Neural cell (in vitro differentiated cells): ENCODE measurements around the gene TFCP2L1. TPM values are rescaled to one million over a fixed set of nuclear protein-coding genes. Genes with fewer than 3 reads are reported as not detected.

Experiments used
- H2AFZ ChIP-seq: fragments of 200-600, 300-800 bp; sonication (generic), shearing (Covaris generic); 2 replicates; pipeline ENCODE4 v1.6.0; 2014; ENCODE audit warnings: low read depth, mild to moderate bottlenecking, antibody characterized with exemption, low read length, moderate library complexity
- H3F3A ChIP-seq: fragments of 200-600 bp; shearing (Covaris generic); 2 replicates; pipeline ENCODE4 v1.6.1; 2016; ENCODE audit warnings: mild to moderate bottlenecking, moderate library complexity, mixed read lengths, antibody characterized with exemption, low read length; ENCODE audit not compliant: insufficient read depth, poor library complexity, severe bottlenecking
- H3K27ac ChIP-seq: fragments of 200-600, 300-800 bp; sonication (generic), shearing (Covaris generic); 2 replicates; pipeline ENCODE4 v1.5.1; 2014; ENCODE audit warnings: mild to moderate bottlenecking, low read length, moderate library complexity
- H3K27me3 ChIP-seq: fragments of 300-800, 200-600 bp; sonication (generic), shearing (Covaris generic); 2 replicates; pipeline ENCODE4 v1.6.0; 2014; ENCODE audit warnings: mild to moderate bottlenecking, low read depth, low read length, moderate library complexity; ENCODE audit not compliant: insufficient read depth
- H3K36me3 ChIP-seq: fragments of 300-800, 200-600 bp; sonication (generic), shearing (Covaris generic); 2 replicates; pipeline ENCODE4 v1.5.1; 2014; ENCODE audit warnings: mild to moderate bottlenecking, antibody characterized with exemption, low read length, moderate library complexity; ENCODE audit not compliant: insufficient read depth
- H3K4me2 ChIP-seq: fragments of 300-800, 200-600 bp; sonication (generic), shearing (Covaris generic); 2 replicates; pipeline ENCODE4 v1.6.0; 2014; ENCODE audit warnings: mild to moderate bottlenecking, low read length
- H3K4me3 ChIP-seq: fragments of 300-800, 200-600 bp; sonication (generic), shearing (Covaris generic); 2 replicates; pipeline ENCODE4 v1.5.1; 2014; ENCODE audit warnings: mild to moderate bottlenecking, low read length, moderate library complexity
- H3K79me2 ChIP-seq: fragments of 200-600 bp; shearing (Covaris generic); replicated peaks from 2 replicates; pipeline ENCODE4 v1.6.0; 2014; ENCODE audit warnings: mild to moderate bottlenecking, low read length, moderate library complexity; ENCODE audit not compliant: insufficient read depth
- H3K9ac ChIP-seq: fragments of 300-800, 200-600 bp; sonication (generic), shearing (Covaris generic); 2 replicates; pipeline ENCODE4 v1.6.1; 2016; ENCODE audit warnings: mild to moderate bottlenecking, low read length, mixed read lengths
- H3K9me2 ChIP-seq: fragments of 200-600 bp; shearing (Covaris generic); 2 replicates; pipeline ENCODE4 v1.6.1; 2016; ENCODE audit warnings: mild to moderate bottlenecking, low read length, mixed read lengths; ENCODE audit not compliant: insufficient read depth
- H3K9me3 ChIP-seq: fragments of 200-600, 300-800 bp; sonication (generic), shearing (Covaris generic); 2 replicates; pipeline ENCODE4 v1.6.1; 2016; ENCODE audit warnings: mild to moderate bottlenecking, mixed run types, low read length, moderate library complexity, mixed read lengths
- H4K20me1 ChIP-seq: fragments of 200-600 bp; shearing (Covaris generic); 2 replicates; pipeline ENCODE4 v1.6.1; 2016; ENCODE audit warnings: mild to moderate bottlenecking, mixed run types; ENCODE audit not compliant: insufficient read depth
- CTCF ChIP-seq: fragments of 450-650 bp; IDR thresholded peaks from 2 replicates; pipeline ENCODE4 v1.5.1; 2014; ENCODE audit warnings: antibody characterized with exemption, mild to moderate bottlenecking, moderate library complexity; ENCODE audit not compliant: poor library complexity, severe bottlenecking
- EP300 ChIP-seq: fragments of 450-650 bp; conservative IDR thresholded peaks from 2 replicates; pipeline ENCODE4 v1.6.1; 2014; ENCODE audit warnings: antibody characterized with exemption, mild to moderate bottlenecking, moderate library complexity; ENCODE audit not compliant: poor library complexity, severe bottlenecking
- EZH2 ChIP-seq: fragments of 200-600, 300-800 bp; shearing (Covaris generic), sonication (generic); IDR thresholded peaks from 2 replicates; pipeline ENCODE4 v1.6.1; 2014; ENCODE audit warnings: antibody characterized with exemption, low read length, borderline replicate concordance, mild to moderate bottlenecking; ENCODE audit not compliant: insufficient read depth, poor library complexity, severe bottlenecking
- MXI1 ChIP-seq: fragments of 450-650 bp; conservative IDR thresholded peaks from 2 replicates; pipeline ENCODE4 v1.6.1; 2014; ENCODE audit warnings: antibody characterized with exemption, mild to moderate bottlenecking; ENCODE audit not compliant: poor library complexity, severe bottlenecking
- POLR2AphosphoS5 ChIP-seq: IDR thresholded peaks from 2 replicates; pipeline ENCODE4 v1.6.1; 2012
- RAD21 ChIP-seq: fragments of 450-650 bp; conservative IDR thresholded peaks from 2 replicates; pipeline ENCODE4 v1.6.1; 2014; ENCODE audit warnings: antibody characterized with exemption, mild to moderate bottlenecking, moderate library complexity
- SMC3 ChIP-seq: fragments of 450-650 bp; conservative IDR thresholded peaks from 2 replicates; pipeline ENCODE4 v1.6.1; 2014; ENCODE audit warnings: antibody characterized with exemption, mild to moderate bottlenecking, moderate library complexity; ENCODE audit not compliant: poor library complexity
- TAF1 ChIP-seq: IDR thresholded peaks from 2 replicates; pipeline ENCODE4 v1.6.1; 2012; ENCODE audit warnings: low read depth
- polyA minus RNA-seq: library from RNA; depleted of rRNA, polyadenylated mRNA; stranded (reverse); fragments of >200 nt; gene quantifications from 2 replicates; pipeline ENCODE4 v1.2.3, GENCODE V29; 2014
- polyA plus RNA-seq: library from polyadenylated mRNA; depleted of rRNA; stranded (reverse); fragments of >200 nt; gene quantifications from 2 replicates; pipeline ENCODE4 v1.2.3, GENCODE V29; 2014
- TF ChIP-seq, protein P1 (sequence below): IDR thresholded peaks from 2 replicates; pipeline ENCODE4 v1.6.1; 2012; ENCODE audit warnings: borderline replicate concordance

The TFCP2L1 gene
- 0.04 TPM in 1 of 2 replicates, not detected in the other for polyA plus RNA-seq
- polyA minus RNA-seq = not detected in 2 replicates

- peaks cover 45% of the 10 kb centered on the region for H3K27me3 ChIP-seq
- no peaks in the 10 kb centered on the region for H3K79me2 ChIP-seq
- H3K9me2 ChIP-seq = no peaks in the 10 kb centered on the region
- H3K36me3 ChIP-seq = no peaks in the 10 kb centered on the region
- H3K4me2 ChIP-seq = peak within 1 kb of the TSS; percentile 10
- no peak within 1 kb of the TSS for H3K27ac ChIP-seq
- no peaks in the 10 kb centered on the region for H3F3A ChIP-seq
- H2AFZ ChIP-seq = no peak within 1 kb of the TSS
- peak within 1 kb of the TSS; percentile 64 for H3K4me3 ChIP-seq
- H4K20me1 ChIP-seq = no peaks in the 10 kb centered on the region
- H3K9ac ChIP-seq = peak within 1 kb of the TSS; percentile 41
- no peaks in the 10 kb centered on the region for H3K9me3 ChIP-seq
- TF ChIP-seq EZH2 = peak; percentile 39
- TF ChIP-seq, protein P1, sequence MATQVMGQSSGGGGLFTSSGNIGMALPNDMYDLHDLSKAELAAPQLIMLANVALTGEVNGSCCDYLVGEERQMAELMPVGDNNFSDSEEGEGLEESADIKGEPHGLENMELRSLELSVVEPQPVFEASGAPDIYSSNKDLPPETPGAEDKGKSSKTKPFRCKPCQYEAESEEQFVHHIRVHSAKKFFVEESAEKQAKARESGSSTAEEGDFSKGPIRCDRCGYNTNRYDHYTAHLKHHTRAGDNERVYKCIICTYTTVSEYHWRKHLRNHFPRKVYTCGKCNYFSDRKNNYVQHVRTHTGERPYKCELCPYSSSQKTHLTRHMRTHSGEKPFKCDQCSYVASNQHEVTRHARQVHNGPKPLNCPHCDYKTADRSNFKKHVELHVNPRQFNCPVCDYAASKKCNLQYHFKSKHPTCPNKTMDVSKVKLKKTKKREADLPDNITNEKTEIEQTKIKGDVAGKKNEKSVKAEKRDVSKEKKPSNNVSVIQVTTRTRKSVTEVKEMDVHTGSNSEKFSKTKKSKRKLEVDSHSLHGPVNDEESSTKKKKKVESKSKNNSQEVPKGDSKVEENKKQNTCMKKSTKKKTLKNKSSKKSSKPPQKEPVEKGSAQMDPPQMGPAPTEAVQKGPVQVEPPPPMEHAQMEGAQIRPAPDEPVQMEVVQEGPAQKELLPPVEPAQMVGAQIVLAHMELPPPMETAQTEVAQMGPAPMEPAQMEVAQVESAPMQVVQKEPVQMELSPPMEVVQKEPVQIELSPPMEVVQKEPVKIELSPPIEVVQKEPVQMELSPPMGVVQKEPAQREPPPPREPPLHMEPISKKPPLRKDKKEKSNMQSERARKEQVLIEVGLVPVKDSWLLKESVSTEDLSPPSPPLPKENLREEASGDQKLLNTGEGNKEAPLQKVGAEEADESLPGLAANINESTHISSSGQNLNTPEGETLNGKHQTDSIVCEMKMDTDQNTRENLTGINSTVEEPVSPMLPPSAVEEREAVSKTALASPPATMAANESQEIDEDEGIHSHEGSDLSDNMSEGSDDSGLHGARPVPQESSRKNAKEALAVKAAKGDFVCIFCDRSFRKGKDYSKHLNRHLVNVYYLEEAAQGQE = no peak
- peak; percentile 67 for TF ChIP-seq MXI1
Measured at GRCh38 chr2:121284463-121285449, at the start of gene TFCP2L1. Gene TFCP2L1, minus strand, starts transcription at chr2:121285202. Its CDS starts 93 bp downstream, at chr2:121285109.

GRCh38 chr2:121333834-121334558 lies 49.0 kb upstream of the TFCP2L1 start:
- H3K27ac ChIP-seq = no peak overlapping the region
- no peaks in the 10 kb centered on the region for H3K9me2 ChIP-seq
- no peaks in the 10 kb centered on the region for H3F3A ChIP-seq
- H3K36me3 ChIP-seq = no peaks in the 10 kb centered on the region
- H2AFZ ChIP-seq = no peak overlapping the region
- H3K9me3 ChIP-seq = no peaks in the 10 kb centered on the region
- no peak overlapping the region for H3K4me2 ChIP-seq
- no peaks in the 10 kb centered on the region for H3K27me3 ChIP-seq
- no peak overlapping the region for H3K4me3 ChIP-seq
- no peaks in the 10 kb centered on the region for H3K79me2 ChIP-seq
- no peaks in the 10 kb centered on the region for H4K20me1 ChIP-seq
- TF ChIP-seq POLR2AphosphoS5 = no peak
- TF ChIP-seq MXI1 = no peak
- TF ChIP-seq, protein P1 = no peak
- no peak for TF ChIP-seq EZH2
- no peak for TF ChIP-seq TAF1
- no peak for TF ChIP-seq RAD21
- TF ChIP-seq CTCF = no peak
- no peak for TF ChIP-seq EP300
- TF ChIP-seq SMC3 = no peak
- no peak overlapping the region for H3K9ac ChIP-seq
